NT2/D1 (cell line): ENCODE results near the gene HES6.
A peak's percentile ranks its signal among the peaks of the same experiment; 100 is the strongest.

Source experiments
- DNase-seq: peaks from one replicate; pipeline ENCODE4 v3.0.0-alpha.2; 2011; ENCODE audit warnings: low read depth, low spot score
- H3K27me3 ChIP-seq: 2 replicates; pipeline ENCODE4 v1.6.0; 2011; ENCODE audit warnings: mild to moderate bottlenecking; ENCODE audit not compliant: insufficient read length, insufficient read depth
- H3K36me3 ChIP-seq: 2 replicates; pipeline ENCODE4 v1.6.1; 2011; ENCODE audit warnings: mild to moderate bottlenecking, low read length, mixed read lengths; ENCODE audit not compliant: insufficient read depth, insufficient read length
- H3K4me1 ChIP-seq: 2 replicates; pipeline ENCODE4 v1.5.1; 2011; ENCODE audit not compliant: insufficient read depth, insufficient read length
- H3K4me3 ChIP-seq: 2 replicates; pipeline ENCODE4 v1.5.1; 2011; ENCODE audit warnings: low read depth; ENCODE audit not compliant: insufficient read length
- H3K9ac ChIP-seq: 2 replicates; pipeline ENCODE4 v1.6.0; 2011; ENCODE audit warnings: low read depth; ENCODE audit not compliant: insufficient read length
- H3K9me3 ChIP-seq: 2 replicates; pipeline ENCODE4 v1.5.1; 2011; ENCODE audit warnings: mild to moderate bottlenecking, low read length; ENCODE audit not compliant: insufficient read depth
- SUZ12 ChIP-seq: IDR thresholded peaks from 2 replicates; pipeline ENCODE4 v1.6.1; 2011; ENCODE audit not compliant: insufficient read length, insufficient read depth; ENCODE audit errors: extremely low read depth
- YY1 ChIP-seq: IDR thresholded peaks from 2 replicates; pipeline ENCODE4 v1.6.1; 2011; ENCODE audit not compliant: insufficient read length, insufficient read depth
- ZNF274 ChIP-seq: IDR thresholded peaks from 2 replicates; pipeline ENCODE4 v1.6.1; 2011; ENCODE audit warnings: mild to moderate bottlenecking, low read depth, low read length

HES6 gene

GRCh38 chr2:238269741-238270140 is 29.9 kb upstream of the HES6 start:
- no peak for DNase-seq
- Histone ChIP-seq H3K4me1 (peaks cover 8% of the 10 kb centered on the region), H3K27me3 (no peaks in the 10 kb centered on the region), H3K36me3 (peaks cover 50% of the 10 kb centered on the region), H3K9me3 (no peaks in the 10 kb centered on the region), H3K9ac (no peak overlapping the region), H3K4me3 (no peak overlapping the region)
- no peak for TF ChIP-seq SUZ12
- TF ChIP-seq YY1, result no peak
- TF ChIP-seq ZNF274, result no peak

GRCh38 chr2:238267884-238268680 is 28.2 kb upstream of the HES6 start:
- Histone ChIP-seq H3K9me3 (no peaks in the 10 kb centered on the region), H3K4me1 (peaks cover 8% of the 10 kb centered on the region), H3K4me3 (no peak overlapping the region), H3K27me3 (no peaks in the 10 kb centered on the region), H3K9ac (no peak overlapping the region), H3K36me3 (peaks cover 45% of the 10 kb centered on the region)
- TF ChIP-seq ZNF274, result no peak
- TF ChIP-seq SUZ12, result no peak
- no peak for TF ChIP-seq YY1
- no peak for DNase-seq

GRCh38 chr2:238267341-238267710 is 27.5 kb upstream of the HES6 start:
- TF ChIP-seq ZNF274 (no peak), YY1 (no peak), SUZ12 (no peak)
- H3K36me3 ChIP-seq, result peaks cover 38% of the 10 kb centered on the region
- H3K27me3 ChIP-seq, result no peaks in the 10 kb centered on the region
- no peaks in the 10 kb centered on the region for H3K9me3 ChIP-seq
- DNase-seq, result no peak
- H3K9ac ChIP-seq, result no peak overlapping the region
- H3K4me3 ChIP-seq, result no peak overlapping the region
- H3K4me1 ChIP-seq, result peaks cover 8% of the 10 kb centered on the region

GRCh38 chr2:238265605-238266004 is 25.8 kb upstream of the HES6 start:
- TF ChIP-seq YY1 (no peak), ZNF274 (no peak), SUZ12 (no peak)
- H3K9me3 ChIP-seq, result no peaks in the 10 kb centered on the region
- H3K9ac ChIP-seq, result no peak overlapping the region
- no peaks in the 10 kb centered on the region for H3K27me3 ChIP-seq
- H3K36me3 ChIP-seq, result peaks cover 34% of the 10 kb centered on the region
- no peak for DNase-seq
- no peak overlapping the region for H3K4me3 ChIP-seq
- H3K4me1 ChIP-seq, result peaks cover 13% of the 10 kb centered on the region

GRCh38 chr2:238264072-238264460 is 24.2 kb upstream of the HES6 start:
- no peak for DNase-seq
- TF ChIP-seq ZNF274 (no peak), SUZ12 (no peak), YY1 (no peak)
- Histone ChIP-seq H3K27me3 (no peaks in the 10 kb centered on the region), H3K36me3 (peaks cover 35% of the 10 kb centered on the region), H3K9ac (peak overlapping the region; percentile 18), H3K9me3 (no peaks in the 10 kb centered on the region), H3K4me3 (no peak overlapping the region), H3K4me1 (peaks cover 12% of the 10 kb centered on the region)

GRCh38 chr2:238263204-238264071 is 23.6 kb upstream of the HES6 start:
- Histone ChIP-seq H3K9ac (no peak overlapping the region), H3K4me1 (peaks cover 14% of the 10 kb centered on the region), H3K36me3 (peaks cover 39% of the 10 kb centered on the region), H3K9me3 (no peaks in the 10 kb centered on the region), H3K4me3 (no peak overlapping the region), H3K27me3 (no peaks in the 10 kb centered on the region)
- DNase-seq, result peak; percentile 79
- TF ChIP-seq ZNF274, result no peak
- TF ChIP-seq YY1, result no peak
- no peak for TF ChIP-seq SUZ12

GRCh38 chr2:238262496-238263122 is 22.8 kb upstream of the HES6 start:
- Histone ChIP-seq H3K27me3 (no peaks in the 10 kb centered on the region), H3K36me3 (peaks cover 39% of the 10 kb centered on the region), H3K9me3 (no peaks in the 10 kb centered on the region), H3K4me1 (peaks cover 14% of the 10 kb centered on the region), H3K4me3 (no peak overlapping the region), H3K9ac (no peak overlapping the region)
- TF ChIP-seq ZNF274 (no peak), SUZ12 (no peak), YY1 (no peak)
- DNase-seq, result no peak
